Neural cell (in vitro differentiated cells): ENCODE measurements around the gene DNAH10. TPM values are rescaled to one million over a fixed set of nuclear protein-coding genes. Genes with fewer than 3 reads are reported as not detected.

Experiments used
- H2AFZ ChIP-seq: fragments of 200-600, 300-800 bp; sonication (generic), shearing (Covaris generic); 2 replicates; pipeline ENCODE4 v1.6.0; 2014; ENCODE audit warnings: low read depth, mild to moderate bottlenecking, antibody characterized with exemption, low read length, moderate library complexity
- H3F3A ChIP-seq: fragments of 200-600 bp; shearing (Covaris generic); 2 replicates; pipeline ENCODE4 v1.6.1; 2016; ENCODE audit warnings: mild to moderate bottlenecking, moderate library complexity, mixed read lengths, antibody characterized with exemption, low read length; ENCODE audit not compliant: insufficient read depth, poor library complexity, severe bottlenecking
- H3K27ac ChIP-seq: fragments of 200-600, 300-800 bp; sonication (generic), shearing (Covaris generic); 2 replicates; pipeline ENCODE4 v1.5.1; 2014; ENCODE audit warnings: mild to moderate bottlenecking, low read length, moderate library complexity
- H3K27me3 ChIP-seq: fragments of 300-800, 200-600 bp; sonication (generic), shearing (Covaris generic); 2 replicates; pipeline ENCODE4 v1.6.0; 2014; ENCODE audit warnings: mild to moderate bottlenecking, low read depth, low read length, moderate library complexity; ENCODE audit not compliant: insufficient read depth
- H3K36me3 ChIP-seq: fragments of 300-800, 200-600 bp; sonication (generic), shearing (Covaris generic); 2 replicates; pipeline ENCODE4 v1.5.1; 2014; ENCODE audit warnings: mild to moderate bottlenecking, antibody characterized with exemption, low read length, moderate library complexity; ENCODE audit not compliant: insufficient read depth
- H3K4me2 ChIP-seq: fragments of 300-800, 200-600 bp; sonication (generic), shearing (Covaris generic); 2 replicates; pipeline ENCODE4 v1.6.0; 2014; ENCODE audit warnings: mild to moderate bottlenecking, low read length
- H3K4me3 ChIP-seq: fragments of 300-800, 200-600 bp; sonication (generic), shearing (Covaris generic); 2 replicates; pipeline ENCODE4 v1.5.1; 2014; ENCODE audit warnings: mild to moderate bottlenecking, low read length, moderate library complexity
- H3K79me2 ChIP-seq: fragments of 200-600 bp; shearing (Covaris generic); replicated peaks from 2 replicates; pipeline ENCODE4 v1.6.0; 2014; ENCODE audit warnings: mild to moderate bottlenecking, low read length, moderate library complexity; ENCODE audit not compliant: insufficient read depth
- H3K9ac ChIP-seq: fragments of 300-800, 200-600 bp; sonication (generic), shearing (Covaris generic); 2 replicates; pipeline ENCODE4 v1.6.1; 2016; ENCODE audit warnings: mild to moderate bottlenecking, low read length, mixed read lengths
- H3K9me2 ChIP-seq: fragments of 200-600 bp; shearing (Covaris generic); 2 replicates; pipeline ENCODE4 v1.6.1; 2016; ENCODE audit warnings: mild to moderate bottlenecking, low read length, mixed read lengths; ENCODE audit not compliant: insufficient read depth
- H3K9me3 ChIP-seq: fragments of 200-600, 300-800 bp; sonication (generic), shearing (Covaris generic); 2 replicates; pipeline ENCODE4 v1.6.1; 2016; ENCODE audit warnings: mild to moderate bottlenecking, mixed run types, low read length, moderate library complexity, mixed read lengths
- H4K20me1 ChIP-seq: fragments of 200-600 bp; shearing (Covaris generic); 2 replicates; pipeline ENCODE4 v1.6.1; 2016; ENCODE audit warnings: mild to moderate bottlenecking, mixed run types; ENCODE audit not compliant: insufficient read depth
- EP300 ChIP-seq: fragments of 450-650 bp; conservative IDR thresholded peaks from 2 replicates; pipeline ENCODE4 v1.6.1; 2014; ENCODE audit warnings: antibody characterized with exemption, mild to moderate bottlenecking, moderate library complexity; ENCODE audit not compliant: poor library complexity, severe bottlenecking
- EZH2 ChIP-seq: fragments of 200-600, 300-800 bp; shearing (Covaris generic), sonication (generic); IDR thresholded peaks from 2 replicates; pipeline ENCODE4 v1.6.1; 2014; ENCODE audit warnings: antibody characterized with exemption, low read length, borderline replicate concordance, mild to moderate bottlenecking; ENCODE audit not compliant: insufficient read depth, poor library complexity, severe bottlenecking
- MXI1 ChIP-seq: fragments of 450-650 bp; conservative IDR thresholded peaks from 2 replicates; pipeline ENCODE4 v1.6.1; 2014; ENCODE audit warnings: antibody characterized with exemption, mild to moderate bottlenecking; ENCODE audit not compliant: poor library complexity, severe bottlenecking
- POLR2AphosphoS5 ChIP-seq: IDR thresholded peaks from 2 replicates; pipeline ENCODE4 v1.6.1; 2012
- RAD21 ChIP-seq: fragments of 450-650 bp; conservative IDR thresholded peaks from 2 replicates; pipeline ENCODE4 v1.6.1; 2014; ENCODE audit warnings: antibody characterized with exemption, mild to moderate bottlenecking, moderate library complexity
- REST ChIP-seq: IDR thresholded peaks from 2 replicates; pipeline ENCODE4 v1.6.1; 2012; ENCODE audit warnings: borderline replicate concordance
- SMC3 ChIP-seq: fragments of 450-650 bp; conservative IDR thresholded peaks from 2 replicates; pipeline ENCODE4 v1.6.1; 2014; ENCODE audit warnings: antibody characterized with exemption, mild to moderate bottlenecking, moderate library complexity; ENCODE audit not compliant: poor library complexity
- TAF1 ChIP-seq: IDR thresholded peaks from 2 replicates; pipeline ENCODE4 v1.6.1; 2012; ENCODE audit warnings: low read depth
- polyA plus RNA-seq: library from polyadenylated mRNA; depleted of rRNA; stranded (reverse); fragments of >200 nt; gene quantifications from 2 replicates; pipeline ENCODE4 v1.2.3, GENCODE V29; 2014
- TF ChIP-seq, protein P1 (sequence below): fragments of 450-650 bp; IDR thresholded peaks from 2 replicates; pipeline ENCODE4 v1.5.1; 2014; ENCODE audit warnings: antibody characterized with exemption, mild to moderate bottlenecking, moderate library complexity; ENCODE audit not compliant: poor library complexity, severe bottlenecking

The DNAH10 gene
- polyA plus RNA-seq, 1 donor from 2014 or later = 1.9 TPM

GRCh38 chr12:123765504-123766035 is 3.5 kb downstream of the DNAH10 start:
- Histone ChIP-seq H3K27me3 (peaks cover 21% of the 10 kb centered on the region), H2AFZ (no peak overlapping the region), H3K36me3 (no peaks in the 10 kb centered on the region), H3K4me2 (no peak overlapping the region), H3F3A (no peaks in the 10 kb centered on the region), H3K9me3 (no peaks in the 10 kb centered on the region), H3K9ac (no peak overlapping the region), H3K4me3 (no peak overlapping the region), H3K27ac (no peak overlapping the region), H4K20me1 (no peaks in the 10 kb centered on the region), H3K9me2 (no peaks in the 10 kb centered on the region), H3K79me2 (no peaks in the 10 kb centered on the region)
- TF ChIP-seq EZH2 (no peak), EP300 (no peak), MXI1 (no peak), POLR2AphosphoS5 (no peak), RAD21 (no peak), TAF1 (no peak), SMC3 (no peak)

DNA sequence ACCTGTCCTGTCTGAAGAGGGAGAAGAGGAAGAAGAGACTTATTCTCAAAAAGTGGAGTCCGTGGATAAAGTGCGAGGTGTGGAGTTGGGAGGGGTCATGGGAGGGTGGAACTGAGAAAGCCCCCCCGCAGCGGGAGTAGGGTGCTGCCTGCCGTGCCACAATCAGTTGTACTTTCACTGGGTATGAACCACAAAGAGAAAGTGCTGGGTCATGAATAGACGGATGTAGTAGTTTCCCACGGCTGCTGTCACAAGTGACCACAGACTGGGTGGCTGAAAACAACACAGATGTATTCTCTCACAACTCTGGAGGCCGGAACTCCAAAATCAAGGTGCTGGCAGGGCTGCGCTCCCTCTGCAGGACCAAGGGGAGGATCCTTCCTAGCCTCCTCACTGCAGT is 5.5 kb downstream of the DNAH10 start:
- Histone ChIP-seq H3K9me3 (no peaks in the 10 kb centered on the region), H3K27ac (no peak overlapping the region), H3K9ac (no peak overlapping the region), H4K20me1 (no peaks in the 10 kb centered on the region), H3K27me3 (peaks cover 6% of the 10 kb centered on the region), H3K79me2 (no peaks in the 10 kb centered on the region), H3K4me2 (no peak overlapping the region), H2AFZ (no peak overlapping the region), H3F3A (no peaks in the 10 kb centered on the region), H3K9me2 (no peaks in the 10 kb centered on the region), H3K4me3 (no peak overlapping the region), H3K36me3 (no peaks in the 10 kb centered on the region)
- no peak for TF ChIP-seq TAF1
- no peak for TF ChIP-seq EZH2
- no peak for TF ChIP-seq MXI1
- TF ChIP-seq, protein P1, sequence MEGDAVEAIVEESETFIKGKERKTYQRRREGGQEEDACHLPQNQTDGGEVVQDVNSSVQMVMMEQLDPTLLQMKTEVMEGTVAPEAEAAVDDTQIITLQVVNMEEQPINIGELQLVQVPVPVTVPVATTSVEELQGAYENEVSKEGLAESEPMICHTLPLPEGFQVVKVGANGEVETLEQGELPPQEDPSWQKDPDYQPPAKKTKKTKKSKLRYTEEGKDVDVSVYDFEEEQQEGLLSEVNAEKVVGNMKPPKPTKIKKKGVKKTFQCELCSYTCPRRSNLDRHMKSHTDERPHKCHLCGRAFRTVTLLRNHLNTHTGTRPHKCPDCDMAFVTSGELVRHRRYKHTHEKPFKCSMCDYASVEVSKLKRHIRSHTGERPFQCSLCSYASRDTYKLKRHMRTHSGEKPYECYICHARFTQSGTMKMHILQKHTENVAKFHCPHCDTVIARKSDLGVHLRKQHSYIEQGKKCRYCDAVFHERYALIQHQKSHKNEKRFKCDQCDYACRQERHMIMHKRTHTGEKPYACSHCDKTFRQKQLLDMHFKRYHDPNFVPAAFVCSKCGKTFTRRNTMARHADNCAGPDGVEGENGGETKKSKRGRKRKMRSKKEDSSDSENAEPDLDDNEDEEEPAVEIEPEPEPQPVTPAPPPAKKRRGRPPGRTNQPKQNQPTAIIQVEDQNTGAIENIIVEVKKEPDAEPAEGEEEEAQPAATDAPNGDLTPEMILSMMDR = no peak
- TF ChIP-seq RAD21 = no peak
- TF ChIP-seq SMC3 = no peak
- no peak for TF ChIP-seq POLR2AphosphoS5
- TF ChIP-seq REST = no peak
- TF ChIP-seq EP300 = no peak
